Suppressor macrophage treated with lipopolysaccharide for 4 hours (primary cell): ENCODE data around the gene MET.
"Not testable (repeated sequence)": the region's sequence is repeated elsewhere in the genome, so short reads cannot be mapped to it uniquely, and the experiment has no call there.

Experiments used
- DNase-seq: peaks from one replicate; pipeline ENCODE4 v3.0.0-alpha.2; 2020

Gene MET

DNA sequence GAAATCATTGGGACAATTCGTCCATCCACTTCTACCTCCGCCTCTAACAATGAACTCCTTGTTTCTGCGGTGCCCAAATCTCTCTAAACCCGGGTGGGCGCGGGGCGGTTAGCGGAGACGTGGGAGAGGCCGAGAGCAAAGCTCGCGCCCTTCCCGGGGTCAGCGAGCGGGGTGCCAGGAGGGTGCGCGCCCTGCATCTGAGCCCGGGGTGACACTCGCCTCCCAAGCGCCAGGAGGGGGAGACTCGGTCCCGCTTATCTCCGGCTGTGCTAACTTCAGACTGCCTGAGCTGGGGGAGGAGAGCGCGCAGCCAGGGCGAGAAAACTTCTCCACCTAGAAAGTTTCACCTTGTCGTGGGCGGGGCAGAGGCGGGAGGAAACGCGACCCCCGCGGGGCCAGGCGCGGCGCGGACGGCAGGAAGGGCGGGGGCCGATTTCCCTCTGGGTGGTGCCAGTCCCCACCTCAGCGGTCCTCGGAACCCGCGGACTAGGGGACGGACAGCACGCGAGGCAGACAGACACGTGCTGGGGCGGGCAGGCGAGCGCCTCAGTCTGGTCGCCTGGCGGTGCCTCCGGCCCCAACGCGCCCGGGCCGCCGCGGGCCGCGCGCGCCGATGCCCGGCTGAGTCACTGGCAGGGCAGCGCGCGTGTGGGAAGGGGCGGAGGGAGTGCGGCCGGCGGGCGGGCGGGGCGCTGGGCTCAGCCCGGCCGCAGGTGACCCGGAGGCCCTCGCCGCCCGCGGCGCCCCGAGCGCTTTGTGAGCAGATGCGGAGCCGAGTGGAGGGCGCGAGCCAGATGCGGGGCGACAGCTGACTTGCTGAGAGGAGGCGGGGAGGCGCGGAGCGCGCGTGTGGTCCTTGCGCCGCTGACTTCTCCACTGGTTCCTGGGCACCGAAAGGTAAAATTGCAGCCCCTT lies at the start of gene MET:
TSS of gene MET (plus strand) at position 516 of the 915 bp plus-strand sequence. CDS start 26,889 bp downstream, outside the sequence.
- peak; percentile 73 for DNase-seq

DNA sequence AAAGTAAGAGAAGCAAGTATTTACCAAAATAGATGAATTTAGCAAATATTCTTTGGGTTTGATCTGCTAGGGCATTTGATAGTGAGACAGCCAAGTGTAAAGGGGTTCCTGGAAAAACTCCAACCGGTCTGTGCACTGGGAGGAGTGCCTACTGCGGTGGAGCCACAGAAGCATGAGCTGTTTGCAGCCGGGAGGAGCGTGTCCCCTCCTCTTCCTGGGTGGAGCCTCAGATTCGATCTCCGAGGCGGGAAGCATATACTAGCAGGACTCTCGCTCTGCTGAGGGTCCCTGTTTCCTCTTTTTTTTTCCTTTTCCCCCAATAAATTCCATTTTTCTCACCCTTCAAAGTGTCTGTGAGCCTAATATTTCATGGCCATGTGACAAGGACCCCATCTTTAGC lies 45.1 kb upstream of the MET start:
- no peak for DNase-seq

DNA sequence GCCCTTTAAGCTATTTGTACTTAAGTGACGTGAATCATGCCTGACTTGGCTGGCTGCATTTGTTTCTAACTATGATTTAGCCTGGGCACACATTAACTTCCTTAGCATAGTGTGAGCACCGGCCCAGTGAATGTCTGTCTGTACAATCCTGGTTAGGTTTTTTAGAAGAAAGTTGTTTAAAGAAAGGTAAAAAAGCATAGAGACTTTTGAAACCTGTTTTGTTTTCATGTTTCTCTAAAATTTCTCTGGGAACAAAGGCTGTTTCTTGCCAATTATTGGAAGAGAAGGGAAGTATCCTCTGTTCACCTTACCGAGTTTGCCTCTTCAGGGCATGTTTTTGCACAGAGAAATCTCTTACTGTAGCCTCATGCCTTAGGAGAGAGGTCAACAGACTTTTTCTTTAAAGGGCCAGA lies 42.9 kb upstream of the MET start:
- no peak for DNase-seq

DNA sequence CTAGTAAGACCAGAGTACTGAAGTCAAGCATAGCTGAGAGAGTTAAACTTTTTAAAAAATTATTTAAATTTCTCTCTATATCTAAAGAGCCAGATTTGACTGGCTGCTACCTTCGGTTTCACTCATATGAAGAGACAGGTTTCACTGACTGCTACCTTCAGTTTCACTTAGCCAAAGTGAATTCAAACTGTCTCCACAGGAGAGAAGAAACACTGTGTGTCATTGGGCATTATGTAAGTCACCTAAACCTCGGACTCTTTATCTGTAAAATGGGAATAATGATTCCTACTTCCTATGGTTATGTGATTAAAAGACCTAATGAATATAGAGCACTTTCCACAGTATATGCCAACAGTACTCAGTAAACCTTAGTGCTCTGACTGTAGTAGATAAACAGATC lies 41.6 kb upstream of the MET start:
- DNase-seq: peak; percentile 35

DNA sequence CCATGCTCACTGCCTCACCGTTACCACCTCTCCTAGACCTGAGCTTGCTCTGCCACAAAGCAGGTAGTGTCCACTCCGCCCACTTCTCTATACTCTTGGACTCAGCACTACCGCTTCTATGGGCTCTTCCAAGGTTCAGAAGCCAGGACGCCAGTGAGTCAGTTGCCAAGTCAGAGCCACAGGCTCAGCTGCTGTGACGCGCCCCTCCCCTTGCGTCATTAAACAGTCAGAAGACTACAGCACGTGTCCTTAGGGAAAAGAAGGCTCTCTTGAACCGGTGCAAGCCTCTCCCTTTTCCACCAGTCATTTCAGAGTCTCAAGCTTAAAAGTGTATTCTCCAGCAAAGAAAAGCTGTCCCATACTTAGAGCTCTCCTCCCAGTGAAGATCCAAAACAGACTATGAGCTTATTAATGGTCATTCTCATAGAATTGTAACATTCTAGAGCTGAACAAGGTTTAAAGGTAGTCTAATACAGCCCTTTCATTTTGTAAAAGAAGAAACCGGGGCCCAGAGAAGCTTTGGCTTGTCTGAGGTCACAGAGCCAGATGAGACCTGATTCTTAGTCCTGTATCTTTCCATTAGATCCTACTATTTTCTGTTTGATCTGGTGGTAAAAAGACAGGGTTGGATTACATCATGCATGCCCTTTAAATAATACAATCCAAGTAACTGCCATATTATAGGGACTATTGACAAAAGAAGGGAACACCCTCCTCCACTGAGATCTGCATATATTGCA lies 40.9 kb upstream of the MET start:
- peak; percentile 89 for DNase-seq

DNA sequence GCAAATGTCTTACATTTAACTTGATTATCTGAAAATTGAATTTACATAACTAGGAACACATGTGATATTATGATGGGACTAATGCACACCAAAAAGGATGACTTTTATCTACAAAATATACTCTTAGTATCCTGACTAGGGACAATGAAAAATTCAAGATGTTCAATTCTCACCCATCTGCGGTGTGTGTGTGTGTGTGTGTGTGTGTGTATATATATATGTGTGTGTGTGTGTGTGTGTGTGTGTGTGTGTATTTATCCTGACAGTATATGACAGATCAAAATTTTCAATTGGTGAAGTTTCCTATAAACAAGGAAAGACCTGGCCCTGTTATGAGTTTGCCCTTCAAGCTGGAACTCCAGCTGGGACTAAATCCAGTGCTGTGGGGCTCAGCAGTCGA lies 40.3 kb upstream of the MET start:
- DNase-seq: no peak

DNA sequence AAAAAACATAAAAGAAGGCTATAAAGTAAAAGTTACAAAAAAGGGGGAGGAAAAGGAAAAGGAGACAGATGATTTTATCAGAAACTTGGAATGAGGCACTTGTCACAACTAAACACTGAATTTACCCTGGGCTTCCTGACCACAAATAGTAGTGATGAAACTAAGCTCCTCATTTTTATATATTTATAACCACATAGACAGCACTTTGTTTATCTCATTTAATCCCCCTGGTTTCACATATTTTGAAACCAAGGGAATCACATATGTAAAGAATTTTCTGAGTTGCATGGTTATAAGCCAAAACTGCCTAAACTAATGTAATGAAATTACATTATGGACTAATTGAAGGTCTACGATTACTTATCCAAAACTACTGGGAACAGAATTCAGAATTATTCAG lies 39.6 kb upstream of the MET start:
- no peak for DNase-seq

DNA sequence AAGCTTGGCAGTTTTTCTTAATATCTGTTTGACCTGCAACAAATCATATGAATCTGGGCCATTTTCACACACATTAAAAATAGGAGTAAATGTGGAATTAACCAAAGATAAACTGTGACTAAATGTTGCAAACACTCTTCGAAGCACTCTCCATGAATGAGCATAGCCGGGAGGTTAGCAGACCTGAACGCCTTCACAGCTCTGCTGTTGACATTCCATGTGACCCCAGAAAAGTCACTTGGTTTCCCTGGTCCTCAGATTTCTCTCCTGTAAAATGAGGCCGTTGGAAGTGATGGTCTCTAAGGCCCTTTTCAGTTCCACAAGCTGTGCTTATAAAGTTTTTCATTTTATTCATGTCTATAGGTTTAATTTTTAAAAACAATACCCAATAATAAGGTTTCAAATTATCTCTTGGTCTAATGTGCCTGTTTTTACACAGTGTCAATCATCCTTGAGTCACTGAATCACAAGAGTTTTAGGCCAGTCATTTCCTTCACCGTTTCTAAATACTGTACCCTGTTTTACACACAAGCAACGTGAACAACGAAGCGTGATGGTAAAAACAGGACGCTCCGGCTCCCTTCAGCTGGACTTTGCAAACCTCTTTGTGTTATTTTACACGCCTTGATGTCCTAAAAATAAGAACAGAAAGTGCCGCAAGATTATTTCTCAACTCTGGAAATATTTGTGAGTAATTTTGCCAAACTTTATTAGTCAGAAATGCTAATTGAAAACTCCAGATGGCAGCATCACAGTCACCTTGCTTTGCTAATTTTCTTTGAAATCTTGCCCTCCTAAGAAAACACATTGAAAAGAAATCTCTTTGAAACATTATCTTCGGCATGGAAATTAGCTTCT lies 38.6 kb upstream of the MET start:
- peak; percentile 91 for DNase-seq

DNA sequence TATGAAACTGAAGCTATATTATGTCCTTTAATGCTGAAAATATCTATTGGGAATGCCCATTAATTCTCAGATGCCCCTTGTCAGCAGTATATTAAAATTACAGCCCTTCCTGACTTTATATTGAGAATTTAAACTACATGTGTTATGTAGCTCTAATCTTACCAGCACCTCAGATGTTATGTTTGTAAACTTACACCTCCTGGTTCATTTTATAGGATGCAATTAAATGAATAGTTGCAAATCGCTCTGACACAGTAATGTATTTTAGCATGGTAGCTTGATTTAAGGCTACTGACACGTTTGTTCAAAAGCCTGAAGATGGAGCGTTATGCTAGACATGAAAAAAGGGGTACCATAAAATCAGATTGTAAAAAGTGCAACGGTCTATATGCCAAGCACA lies 35.0 kb upstream of the MET start:
- DNase-seq: no peak

DNA sequence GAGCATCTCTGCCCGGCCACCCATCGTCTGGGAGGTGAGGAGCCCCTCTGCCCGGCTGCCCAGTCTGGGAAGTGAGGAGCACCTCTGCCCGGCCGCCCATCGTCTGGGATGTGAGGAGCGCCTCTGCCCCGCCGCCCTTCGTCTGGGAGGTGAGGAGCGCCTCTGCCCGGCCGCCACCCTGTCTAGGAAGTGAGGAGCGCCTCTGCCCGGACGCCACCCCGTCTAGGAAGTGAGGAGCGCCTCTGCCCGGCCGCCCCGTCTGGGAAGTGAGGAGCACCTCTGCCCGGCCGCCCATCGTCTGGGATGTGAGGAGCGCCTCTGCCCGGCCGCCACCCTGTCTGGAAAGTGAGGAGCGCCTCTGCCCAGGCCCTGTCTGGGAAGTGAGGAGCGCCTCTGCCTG lies 33.4 kb upstream of the MET start:
- DNase-seq: not testable (repeated sequence)

DNA sequence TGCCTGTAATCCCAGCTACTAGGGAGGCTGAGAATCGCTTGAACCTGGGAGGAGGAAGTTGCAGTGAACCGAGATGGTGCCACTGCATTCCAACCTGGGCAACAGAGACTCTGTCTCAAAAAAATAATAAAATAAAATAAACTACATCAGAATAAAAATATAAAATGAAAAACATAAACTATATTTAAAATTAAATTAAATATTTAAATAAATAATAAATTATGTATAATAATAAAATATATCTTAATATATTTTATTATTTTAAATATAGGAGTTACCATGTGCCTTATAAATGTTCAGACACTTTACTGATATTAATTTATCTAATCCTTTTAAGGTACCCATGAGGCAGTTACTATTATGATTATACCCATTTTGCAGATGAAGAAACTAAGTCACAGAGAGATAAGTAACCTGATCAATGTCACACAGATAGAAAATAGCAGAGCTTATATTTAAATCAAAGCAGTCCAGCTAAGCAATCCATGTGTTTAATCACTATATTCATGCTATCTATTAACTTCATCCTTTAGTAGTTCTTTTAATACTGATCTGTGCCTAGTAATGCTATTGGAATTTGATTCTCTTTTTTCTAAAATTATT lies 30.3 kb upstream of the MET start:
- no peak for DNase-seq

DNA sequence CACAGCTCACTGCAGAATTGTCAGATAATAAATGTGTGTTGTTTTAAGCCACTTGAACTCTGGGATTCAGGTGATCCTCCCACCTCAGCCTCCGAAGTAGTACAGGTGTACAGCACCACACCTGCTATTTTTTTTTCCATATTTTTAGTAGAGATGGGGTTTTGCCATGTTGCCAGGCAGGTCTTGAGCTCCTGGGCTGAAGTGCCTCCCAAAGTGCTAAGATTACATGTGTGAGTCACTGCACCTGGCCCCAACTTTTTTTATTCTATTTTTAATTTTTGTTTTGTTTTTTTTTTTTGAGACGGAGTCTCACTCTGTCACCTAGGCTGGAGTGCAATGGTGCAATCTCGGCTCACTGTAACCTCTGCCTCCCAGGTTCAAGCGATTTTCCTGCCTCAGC lies 28.8 kb upstream of the MET start:
- DNase-seq: not testable (repeated sequence)

DNA sequence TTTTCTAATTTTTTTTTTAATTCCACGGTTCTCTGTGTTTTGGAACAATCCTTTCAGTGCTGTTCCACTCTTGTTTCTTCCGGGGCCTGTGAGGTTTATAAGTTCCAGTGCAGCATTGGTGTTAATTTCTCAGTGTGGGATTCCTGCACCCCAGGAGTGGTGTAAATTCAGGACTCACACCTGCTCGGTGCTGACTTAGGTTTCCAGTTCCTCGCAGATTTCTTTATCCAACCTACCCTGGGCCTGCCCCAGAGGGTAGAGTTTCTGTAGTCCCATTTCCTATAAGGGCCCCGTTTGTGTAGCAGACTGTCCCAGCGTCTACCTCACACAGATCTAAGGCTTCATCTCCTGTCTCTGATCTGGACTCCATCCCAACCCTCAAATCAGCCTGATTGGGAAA lies 27.4 kb upstream of the MET start:
- no peak for DNase-seq

DNA sequence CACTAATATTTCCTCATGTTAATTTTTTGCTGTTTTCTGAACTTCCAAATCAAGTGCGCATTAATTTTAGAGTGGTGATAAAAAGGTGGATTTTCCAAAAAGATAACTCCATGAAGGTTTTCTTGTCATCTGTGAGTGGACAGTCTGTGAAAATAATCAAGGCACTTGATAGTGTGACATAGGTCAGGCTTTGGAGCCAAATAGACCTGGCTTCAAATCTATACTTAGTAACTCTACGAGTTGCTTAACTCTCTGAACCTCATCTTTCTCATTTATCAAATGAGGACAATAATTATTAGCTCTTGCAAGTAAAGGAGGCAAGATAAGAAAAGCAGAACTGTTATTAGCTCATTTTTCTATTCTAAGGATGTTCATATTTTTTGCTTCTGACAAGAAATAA lies 24.7 kb upstream of the MET start:
- no peak for DNase-seq

DNA sequence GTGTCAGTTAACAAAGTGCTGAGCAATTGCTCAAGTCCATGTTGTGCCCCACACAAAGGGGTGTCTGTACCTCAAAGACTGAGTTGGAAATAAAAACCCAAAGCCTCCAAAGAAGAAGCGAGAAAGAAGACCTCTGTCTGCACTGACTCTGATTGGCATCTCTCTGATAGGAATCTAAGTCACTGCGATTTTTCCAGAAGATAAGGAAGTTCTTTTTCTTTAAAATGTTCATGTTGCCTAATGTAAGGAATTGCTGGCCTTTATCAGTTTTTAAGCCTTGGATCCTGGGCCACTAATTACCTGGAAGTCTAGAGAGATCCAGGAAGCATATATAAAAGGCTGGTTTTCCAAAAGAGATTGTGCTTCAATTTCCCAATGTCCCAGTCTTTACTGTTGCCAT lies 24.1 kb upstream of the MET start:
- no peak for DNase-seq

DNA sequence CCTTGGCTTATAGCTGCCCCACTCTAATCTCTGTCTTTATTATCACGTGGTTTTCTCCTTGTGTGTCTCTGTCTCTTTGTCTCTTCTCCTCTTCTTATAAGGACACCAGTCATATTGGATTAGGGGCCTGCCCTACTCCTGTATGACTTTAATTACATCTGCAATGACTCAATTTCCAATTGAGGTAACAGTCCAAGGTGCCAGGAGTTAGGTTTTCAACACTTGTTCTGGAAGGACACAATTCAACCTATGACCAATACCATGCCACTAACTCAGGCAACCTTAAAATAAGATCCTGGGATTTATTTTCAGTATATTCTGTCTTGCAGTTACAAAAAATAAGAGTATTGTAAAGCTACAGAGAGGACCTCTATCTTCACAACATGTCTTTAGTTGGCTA lies 21.6 kb upstream of the MET start:
- DNase-seq: no peak

DNA sequence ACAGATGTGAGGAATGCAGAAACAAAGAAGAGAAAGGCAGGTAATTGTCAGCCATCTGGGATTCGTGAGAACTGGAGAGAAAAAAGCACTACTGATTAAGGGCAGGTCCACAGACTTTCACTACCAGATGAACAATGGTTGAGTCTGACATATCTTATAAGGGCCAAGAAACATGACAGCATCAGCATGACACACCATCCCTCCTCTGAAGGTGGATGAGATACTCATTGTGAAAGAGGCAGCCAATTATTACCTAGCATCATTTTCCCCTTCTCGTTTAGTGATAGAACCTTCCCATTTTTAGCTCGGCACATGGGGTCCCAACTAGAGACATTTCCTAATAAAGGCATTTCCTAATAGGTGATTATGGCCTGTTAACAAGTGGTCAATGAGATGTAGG lies 19.2 kb upstream of the MET start:
- no peak for DNase-seq

DNA sequence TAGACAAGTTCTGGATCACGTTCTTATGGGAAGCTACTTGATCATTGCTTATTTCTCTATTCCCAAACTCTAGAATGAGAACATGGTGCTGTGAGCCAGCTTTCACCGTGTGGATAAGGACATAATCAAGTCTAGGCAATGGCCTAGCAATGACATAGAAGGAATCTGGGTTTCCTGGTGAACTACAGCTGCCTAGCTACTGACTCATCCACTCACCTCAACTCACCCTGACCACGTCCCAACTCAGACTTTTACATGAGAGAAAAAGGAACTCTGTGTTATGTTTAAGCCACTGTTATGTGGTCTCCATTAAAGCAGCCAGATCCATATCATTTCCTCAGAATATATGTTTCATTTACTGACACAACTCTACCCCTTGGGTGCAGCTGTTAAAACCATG lies 18.8 kb upstream of the MET start:
- no peak for DNase-seq

DNA sequence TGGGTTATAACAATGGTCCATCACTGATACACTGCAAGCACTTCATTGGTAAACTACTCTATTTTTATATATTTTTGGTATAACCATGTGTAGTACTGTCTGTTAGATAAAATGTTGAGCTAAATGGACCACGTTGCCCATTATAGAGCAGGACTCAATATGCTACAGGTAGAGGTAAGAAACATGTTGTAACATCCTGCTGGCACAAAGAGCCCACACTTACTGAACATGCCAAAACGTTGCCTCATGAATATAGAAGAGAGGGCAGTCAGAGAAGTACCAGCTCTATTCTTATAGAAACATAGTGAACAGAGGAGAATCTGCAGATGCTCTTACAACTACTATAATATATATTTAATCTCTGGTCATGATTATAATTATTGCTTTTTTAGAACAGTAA lies 18.4 kb upstream of the MET start:
- DNase-seq: no peak

DNA sequence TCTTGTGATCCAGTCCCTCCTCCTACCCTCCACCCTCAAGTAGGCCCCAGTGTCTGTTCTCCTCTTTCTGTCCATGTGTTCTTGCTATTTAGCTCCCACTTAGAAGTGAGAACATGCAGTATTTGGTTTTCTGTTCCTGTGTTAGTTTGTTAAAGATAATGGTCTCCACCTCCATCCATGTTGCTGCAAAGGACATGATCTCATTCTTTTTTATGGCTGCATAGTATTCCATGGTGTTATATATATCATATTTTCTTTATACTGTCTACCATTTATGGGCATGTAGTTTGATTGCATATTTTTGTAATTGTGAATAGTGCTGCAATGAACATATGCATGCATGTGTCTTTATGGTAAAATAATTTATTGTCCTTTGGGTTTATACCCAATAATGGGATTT lies 12.7 kb upstream of the MET start:
- DNase-seq: not testable (repeated sequence)

DNA sequence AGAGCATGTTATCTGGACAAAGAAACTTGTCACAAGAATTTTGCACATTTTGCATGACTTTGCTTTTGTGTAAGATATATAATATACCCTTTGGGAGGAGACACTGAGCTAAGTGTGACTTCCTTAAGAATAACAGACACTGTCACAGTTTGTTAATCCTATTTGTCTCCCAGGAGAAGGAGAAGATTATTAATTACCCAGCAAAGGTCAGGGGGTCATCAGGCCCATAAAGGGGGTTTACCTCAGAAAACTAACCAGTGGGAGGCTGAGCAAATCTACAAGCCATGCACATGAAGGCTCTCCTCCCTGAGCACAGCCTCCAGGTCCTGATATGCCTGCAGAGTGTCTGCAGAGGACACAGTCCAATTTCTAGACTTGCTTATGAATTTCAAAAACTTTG lies 10.1 kb upstream of the MET start:
- no peak for DNase-seq

DNA sequence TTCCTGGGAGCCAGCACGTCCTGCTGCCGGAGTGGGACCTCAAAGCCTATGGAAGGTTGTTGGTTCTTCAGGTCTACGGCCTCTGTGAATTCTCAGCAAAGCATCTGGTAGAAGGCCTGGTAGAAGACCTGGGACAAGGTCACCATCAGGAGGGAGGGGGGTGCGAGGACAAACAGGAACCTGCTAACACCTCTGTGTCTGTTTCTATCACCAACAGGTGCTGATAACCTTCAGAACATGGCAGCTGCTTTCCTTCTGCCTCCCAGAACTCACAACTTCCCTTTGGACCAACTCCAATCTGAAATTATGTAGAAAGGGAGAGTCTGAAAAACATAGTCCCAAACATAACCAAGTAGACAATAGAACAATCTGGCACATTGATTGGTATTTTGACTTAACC lies 8.3 kb upstream of the MET start:
- no peak for DNase-seq
